Measurements from ENCODE around the gene TMEM169. TPM values are rescaled to one million over a fixed set of nuclear protein-coding genes. Genes with fewer than 3 reads are reported as not detected.
"Not testable (repeated sequence)": the region's sequence is repeated elsewhere in the genome, so short reads cannot be mapped to it uniquely, and the experiment has no call there.

TMEM169 gene
- total RNA-seq, 1 experiment from 2014 or later, result 0.17 TPM

DNA sequence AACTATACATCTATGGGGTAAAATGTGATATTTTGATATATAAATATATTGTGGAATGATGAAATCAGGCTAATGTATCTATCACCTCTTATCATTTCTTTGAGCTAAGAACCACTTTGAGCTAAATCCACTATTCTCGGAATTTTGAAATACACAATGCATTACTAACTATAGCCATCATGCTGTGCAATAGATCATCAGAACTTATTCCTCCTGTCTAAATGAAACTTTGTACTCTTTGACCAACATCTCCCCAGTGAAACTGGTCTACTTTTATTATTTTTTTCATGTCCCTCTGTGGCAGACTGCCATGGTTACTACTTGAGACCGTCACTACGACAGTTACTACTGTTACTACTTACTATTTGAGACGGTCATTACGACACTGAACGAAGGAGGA, 11.5 kb upstream of the TMEM169 start:
- no peak for DNase-seq (ENCODE audit: extremely low read depth, low read depth)

DNA sequence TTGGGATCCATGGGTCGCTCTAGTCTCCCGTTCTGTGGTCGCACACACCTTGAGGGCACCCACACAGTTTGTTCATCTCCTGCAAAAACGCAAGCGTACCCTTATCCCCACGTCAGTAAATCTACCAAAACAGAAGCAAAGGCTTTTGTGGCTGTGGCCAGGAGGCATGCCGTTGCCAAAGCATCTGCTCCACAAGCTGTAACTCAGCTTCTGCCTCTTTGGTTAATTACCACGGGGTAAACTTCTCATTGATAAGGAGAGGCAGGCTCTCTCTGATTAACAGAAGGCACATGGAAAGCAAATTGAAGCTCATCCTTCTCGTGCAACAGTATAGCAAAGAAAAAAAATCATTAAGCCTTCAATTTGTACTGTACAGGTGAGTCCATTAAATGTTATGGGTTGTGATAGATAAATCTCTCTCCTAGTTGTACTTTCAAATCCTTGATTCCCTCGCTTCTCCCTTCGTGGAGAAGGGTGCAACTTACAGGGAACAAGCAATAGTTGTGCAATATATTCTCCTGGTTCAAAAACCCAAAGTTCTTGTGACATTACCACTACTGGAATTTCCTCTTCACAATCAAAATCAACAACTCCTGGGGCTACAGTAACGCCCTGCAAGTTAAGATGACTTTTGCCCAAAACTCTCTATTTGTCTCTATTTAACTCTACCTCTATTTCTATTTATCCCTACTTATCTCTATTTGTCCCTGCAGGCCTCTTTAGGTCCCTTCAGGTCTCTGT, 10.4 kb upstream of the TMEM169 start:
- DNase-seq (ENCODE audit: extremely low read depth, low read depth), result no peak

DNA sequence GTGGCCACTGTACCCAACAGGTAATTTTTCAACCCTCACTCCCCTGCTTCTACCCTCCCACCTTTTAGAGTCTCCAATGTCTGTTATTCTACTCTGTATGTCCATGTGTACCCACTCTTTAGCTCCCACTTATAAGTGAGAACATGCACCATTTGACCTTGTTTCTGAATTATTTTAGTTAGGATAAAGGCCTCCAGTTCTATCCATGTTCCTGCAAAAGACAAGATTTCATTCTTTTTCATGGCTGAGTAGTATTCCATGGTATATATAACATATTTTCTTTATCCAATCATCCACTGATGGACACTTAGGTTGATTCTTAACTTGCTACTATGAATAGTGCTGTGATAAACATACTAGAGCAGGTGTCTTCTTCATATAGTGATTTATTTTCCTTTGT, 9.2 kb upstream of the TMEM169 start:
- DNase-seq (ENCODE audit: extremely low read depth, low read depth), result no peak

DNA sequence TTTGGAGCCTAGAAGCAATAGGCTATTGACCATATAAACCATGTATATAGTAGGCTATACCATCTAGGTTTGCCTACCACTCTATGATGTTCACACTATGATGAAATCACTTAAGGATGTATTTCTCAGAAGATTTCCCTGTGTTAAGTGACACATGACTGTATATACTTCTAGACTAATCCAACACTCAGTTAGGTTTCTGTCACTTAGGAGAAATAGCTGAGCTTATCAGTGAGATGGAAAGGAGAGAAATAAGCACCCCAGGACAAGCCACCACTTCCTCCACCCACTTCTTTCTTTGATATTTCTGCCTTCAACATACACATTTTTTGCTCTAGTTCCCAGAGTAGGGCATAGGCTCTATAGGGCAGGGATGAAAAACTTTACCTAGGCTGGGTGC, 7.9 kb upstream of the TMEM169 start:
- no peak for DNase-seq (ENCODE audit: extremely low read depth, low read depth)

DNA sequence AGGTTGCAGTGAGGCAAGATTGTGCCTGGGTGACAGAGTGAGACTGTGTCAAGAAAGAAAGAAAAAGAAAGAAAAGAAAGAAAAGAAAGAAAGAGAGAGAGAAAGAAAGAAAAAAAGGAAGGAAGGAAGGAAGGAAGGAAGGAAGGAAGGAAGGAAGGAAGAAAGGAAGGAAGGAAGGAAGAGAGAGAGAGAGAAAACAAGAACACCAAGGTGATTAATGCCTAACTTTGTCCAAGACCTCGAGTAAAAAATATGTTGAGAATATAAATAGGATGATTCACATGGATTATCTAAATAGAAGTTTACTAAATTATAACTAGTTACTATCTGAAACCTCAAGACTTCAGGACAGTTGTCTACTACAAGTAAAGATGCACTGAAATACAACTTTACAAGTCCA, 7.3 kb upstream of the TMEM169 start:
- DNase-seq (ENCODE audit: extremely low read depth, low read depth), result no peak

DNA sequence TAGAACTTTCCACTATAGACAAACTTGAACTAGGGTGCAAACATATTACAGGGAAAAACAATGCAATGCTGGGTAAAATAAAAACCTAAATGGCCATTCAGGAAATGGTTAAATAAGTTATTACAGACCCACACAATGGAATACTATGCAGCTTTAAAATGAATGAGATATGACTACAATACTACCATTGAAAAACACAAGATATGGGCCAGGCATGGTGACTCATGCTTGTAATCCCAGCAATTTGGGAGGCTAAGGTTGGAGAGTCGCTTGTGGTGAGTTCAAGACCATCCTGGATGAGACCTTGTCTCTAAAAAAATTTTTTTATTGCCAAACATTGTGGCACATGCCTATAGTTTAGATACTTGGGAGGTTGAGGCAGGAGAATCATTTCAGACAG, 6.9 kb upstream of the TMEM169 start:
- DNase-seq (ENCODE audit: extremely low read depth, low read depth), result no peak

DNA sequence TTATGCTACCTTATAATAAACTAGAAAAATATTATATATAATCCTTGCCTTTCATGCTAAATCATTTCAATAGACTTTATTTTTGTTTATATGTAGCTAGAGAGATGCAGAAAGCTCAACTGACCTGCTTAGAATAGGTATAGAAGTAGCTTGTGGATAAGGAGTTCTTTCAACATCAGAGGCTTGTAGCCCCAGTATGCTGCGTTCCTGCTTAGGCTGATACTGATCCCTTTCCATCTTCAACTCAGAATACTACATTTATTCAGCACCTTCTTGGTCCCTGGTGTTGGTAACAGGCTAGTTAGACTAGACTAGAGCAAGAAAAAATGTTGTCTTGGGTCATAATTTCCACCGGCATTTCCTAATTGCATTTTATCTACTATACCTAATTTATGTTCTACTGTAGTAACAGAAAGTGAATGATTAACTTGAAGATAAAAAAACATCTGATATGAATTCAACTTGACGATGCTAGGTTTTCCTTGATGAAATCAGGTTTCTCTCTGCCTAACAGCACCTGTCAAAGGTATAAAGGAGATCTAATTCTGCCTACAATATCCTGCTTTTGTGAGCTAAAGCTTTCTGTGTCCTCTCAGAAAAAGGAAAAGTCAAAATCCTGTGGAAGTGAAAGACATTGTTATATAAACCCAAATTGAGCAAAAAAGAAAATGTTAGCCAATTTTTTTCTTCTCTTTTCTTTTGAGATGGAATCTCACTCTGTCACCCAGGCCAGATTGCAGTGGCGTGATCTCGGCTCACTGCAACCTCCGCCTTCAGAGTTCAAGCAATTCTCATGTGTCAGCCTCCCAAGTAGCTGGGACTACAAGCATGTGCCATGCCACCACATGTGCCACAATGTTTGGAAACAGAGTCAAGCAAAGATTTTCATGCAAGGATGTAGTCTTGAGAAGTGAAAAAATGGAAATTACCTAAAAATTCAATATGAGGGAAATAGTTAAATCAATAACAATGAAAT, 5.9 kb upstream of the TMEM169 start:
- no peak for DNase-seq (ENCODE audit: extremely low read depth, low read depth)

DNA sequence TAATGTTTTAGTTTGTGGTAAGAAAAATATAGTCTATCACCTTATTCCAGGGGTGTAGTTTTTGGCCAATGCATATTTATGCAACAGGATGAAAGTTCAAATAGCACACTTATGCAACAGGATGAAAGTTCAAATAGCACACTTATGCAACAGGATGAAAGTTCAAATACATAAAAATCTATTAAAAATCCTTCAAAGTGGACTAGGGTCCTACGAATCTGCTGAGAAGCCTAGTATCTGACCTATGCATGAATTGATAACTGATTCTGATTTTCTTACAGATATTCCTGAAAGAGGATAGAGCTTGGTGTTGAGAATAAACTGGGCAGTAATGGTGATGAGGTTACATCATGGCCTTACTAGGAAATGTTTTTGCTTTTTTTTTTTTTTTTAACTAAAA, 2.9 kb upstream of the TMEM169 start:
- DNase-seq (ENCODE audit: extremely low read depth, low read depth), result peak; percentile 11

DNA sequence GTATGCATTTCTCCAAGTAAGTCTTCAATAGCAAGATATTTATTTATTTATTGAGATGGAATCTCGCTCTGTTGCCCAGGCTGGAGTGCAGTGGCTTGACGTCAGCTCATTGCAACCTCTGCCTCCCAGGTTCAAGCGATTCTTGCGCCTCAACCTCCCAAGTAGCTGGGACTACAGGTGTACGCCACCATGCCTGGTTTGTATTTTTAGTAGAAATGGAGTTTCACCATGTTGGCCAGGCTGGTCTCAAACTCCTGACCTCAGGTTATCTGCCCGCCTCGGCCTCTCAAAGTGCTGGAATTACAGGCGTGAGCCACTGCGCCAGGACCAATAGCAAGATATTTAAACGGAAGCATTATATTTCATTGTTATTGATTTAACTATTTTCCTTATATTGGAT, 1.7 kb upstream of the TMEM169 start:
- DNase-seq (ENCODE audit: extremely low read depth, low read depth), result not testable (repeated sequence)

DNA sequence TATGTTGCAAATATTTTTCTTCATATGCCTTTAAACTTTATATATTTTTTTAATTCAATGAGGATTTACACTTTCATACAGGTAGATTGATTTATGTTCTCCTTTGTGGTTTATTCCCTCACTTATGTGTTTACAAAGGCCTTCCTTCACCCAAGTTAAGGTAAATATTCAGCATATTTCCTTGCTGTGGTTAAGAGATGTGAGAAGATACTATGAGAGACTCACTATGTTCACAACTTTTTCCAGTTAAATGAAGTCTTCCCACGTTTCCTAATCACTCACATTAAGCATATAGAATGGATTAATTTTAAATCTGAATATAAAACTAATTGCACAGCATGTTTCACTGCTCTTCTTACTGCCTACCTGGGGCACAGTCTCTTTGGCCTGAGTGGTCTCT, 707 bp upstream of the TMEM169 start:
- DNase-seq (ENCODE audit: extremely low read depth, low read depth), result no peak

DNA sequence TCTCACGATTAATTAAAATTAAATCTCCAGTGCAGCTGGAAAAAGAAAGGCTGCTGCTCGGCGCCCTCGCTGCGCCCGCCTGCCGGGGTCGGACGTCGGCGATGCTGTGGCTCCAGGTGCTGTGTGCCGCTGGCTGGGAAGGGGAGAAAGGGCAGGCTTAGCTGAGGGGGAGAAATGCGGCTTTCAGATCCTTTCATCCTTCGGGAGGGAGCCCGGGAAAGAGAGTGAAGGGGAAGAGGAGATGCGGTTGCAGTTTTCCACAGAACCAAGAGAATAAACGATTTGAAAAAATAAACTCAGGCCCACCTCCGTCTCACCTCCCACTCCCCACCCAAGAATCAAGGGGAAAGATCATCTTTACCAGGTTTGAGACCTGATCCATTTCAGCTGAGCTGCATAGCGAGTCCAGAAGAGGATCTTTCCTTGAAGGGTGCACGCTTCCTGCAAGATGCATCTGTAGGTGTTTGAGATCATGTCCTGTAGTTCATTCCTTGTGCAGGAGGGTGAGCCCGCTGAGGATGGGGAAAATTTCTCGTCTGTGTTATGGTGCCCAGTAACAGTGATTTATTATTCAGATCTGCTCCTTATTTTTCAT, 495 bp downstream of the TMEM169 start:
- DNase-seq (ENCODE audit: extremely low read depth, low read depth), result no peak

DNA sequence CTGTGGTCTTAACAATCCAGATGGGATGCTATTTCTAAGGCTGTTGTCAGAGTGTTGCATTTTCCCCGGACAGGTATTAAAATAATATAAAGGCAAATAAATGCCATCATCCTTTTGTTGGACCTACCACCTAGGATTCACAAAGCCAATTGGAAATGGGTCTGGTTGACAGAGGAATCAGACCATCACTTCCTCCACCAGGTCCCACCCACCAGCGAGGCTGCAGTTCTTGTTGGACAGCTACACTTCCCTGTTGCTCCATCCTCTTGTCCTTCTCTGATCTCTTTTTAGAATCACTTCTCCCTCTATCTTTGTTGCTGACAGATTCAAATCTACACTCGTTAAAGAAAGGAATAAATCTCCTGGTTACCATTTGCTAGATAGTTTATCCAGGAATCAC, 1.1 kb downstream of the TMEM169 start:
- DNase-seq (ENCODE audit: extremely low read depth, low read depth), result no peak

DNA sequence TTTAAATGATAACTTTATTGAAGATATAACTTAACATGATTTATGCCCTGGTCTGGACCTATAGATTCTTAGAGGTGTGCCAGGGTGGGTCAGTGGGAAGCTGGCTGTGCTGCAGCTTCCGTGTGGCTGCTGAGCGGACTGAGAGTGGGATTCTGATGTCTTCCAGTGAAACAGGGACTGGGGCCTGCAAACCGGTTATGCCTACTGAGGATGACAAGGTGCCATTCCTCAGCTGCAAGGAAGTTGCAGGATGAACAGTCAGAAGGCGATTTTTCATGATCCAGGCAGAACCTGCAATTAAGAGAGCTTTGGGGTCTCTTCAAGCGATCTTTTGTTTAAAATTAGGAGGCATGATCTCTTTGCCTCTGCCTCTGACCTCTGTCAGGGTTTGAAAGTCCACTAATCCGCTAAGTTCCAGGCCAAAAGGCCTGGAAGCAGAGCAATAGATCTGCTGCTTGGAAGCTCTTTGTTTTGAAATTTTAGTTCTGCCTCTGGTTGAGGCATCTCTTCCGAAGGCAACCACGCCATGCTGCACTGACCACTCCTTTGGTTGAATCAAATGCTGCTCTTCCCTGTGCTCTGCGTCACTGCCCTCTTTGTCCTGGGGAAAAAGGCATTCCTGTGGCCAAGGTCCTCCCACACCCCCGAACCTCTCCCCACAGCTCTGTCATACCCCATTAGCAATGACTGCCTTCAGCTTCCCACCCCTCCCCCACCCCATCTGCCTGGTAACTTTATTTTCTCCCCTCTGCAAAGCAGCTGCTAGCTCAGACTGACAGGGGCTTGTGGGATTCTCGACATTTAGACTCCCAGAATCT, 2.0 kb downstream of the TMEM169 start:
- no peak for DNase-seq (ENCODE audit: extremely low read depth, low read depth)

DNA sequence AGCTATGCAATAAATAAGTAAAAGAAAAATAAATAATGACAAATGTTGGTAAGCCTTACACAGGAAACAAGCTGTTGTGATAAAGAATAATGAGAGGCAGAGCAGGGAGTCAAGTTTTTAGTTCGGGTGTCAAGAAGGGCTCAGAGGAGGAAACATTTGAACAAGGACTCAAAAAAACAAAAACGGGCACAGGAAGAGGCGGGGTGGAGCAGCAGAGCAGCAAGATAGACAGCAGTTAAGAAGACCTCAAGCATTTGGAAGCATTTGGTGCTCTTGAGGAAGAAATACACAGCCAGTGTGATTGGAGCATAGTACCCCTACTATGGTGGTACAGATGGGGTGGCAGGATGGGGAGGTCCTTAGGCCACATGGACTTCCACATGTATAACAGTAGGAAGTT, 2.8 kb downstream of the TMEM169 start:
- DNase-seq (ENCODE audit: extremely low read depth, low read depth), result no peak

DNA sequence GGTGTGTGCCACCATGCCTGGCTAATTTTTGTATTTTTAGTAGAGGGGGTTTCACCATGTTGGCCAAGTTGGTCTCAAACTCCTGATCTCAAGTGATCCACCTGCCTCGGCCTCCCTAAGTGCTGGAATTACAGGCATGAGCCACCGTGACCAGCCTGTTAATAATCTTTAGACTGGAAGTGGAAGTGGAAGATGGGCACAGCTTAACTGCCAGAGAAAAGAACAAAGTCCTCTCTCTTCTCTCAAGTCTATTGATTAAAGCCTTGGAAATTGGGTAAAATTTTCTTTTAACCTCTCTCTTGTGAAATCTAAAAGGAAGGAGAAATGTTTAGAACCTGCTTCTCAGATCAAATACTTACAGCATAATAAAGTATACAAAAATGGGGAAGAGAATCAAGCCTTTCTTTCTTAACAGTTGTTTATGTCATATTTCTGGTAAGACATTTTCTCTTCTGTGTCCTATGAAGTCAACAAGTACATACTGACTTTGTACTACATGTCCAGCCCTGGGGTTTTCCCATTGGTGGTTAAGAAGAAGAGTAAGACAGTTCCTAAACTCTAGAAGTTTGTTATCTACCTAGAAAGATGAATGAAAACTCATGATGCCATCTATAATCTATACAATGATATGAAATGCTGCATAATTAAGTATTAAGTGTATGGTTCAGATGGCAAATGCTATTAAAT, 4.6 kb downstream of the TMEM169 start:
- no peak for DNase-seq (ENCODE audit: extremely low read depth, low read depth)

DNA sequence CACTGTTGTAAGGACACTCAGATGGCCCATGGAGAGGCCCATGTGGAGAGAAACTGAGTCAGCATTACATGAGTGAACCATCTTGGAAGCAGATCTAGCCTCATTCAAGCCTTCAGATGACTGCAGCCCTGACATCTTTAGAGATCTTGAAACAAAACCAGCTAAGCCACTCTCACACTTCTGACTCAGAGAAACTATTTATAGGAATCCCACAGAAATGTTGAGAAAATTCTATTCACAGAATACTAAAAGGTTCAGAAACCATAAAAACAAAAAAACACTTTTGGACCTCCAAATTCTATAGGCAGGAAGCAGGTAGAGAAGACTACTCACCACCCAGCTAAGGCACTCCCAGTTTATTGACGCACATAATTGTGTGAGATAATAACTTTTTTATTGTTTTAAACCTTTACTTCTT, 8.7 kb downstream of the TMEM169 start:
- DNase-seq (ENCODE audit: extremely low read depth, low read depth), result no peak

DNA sequence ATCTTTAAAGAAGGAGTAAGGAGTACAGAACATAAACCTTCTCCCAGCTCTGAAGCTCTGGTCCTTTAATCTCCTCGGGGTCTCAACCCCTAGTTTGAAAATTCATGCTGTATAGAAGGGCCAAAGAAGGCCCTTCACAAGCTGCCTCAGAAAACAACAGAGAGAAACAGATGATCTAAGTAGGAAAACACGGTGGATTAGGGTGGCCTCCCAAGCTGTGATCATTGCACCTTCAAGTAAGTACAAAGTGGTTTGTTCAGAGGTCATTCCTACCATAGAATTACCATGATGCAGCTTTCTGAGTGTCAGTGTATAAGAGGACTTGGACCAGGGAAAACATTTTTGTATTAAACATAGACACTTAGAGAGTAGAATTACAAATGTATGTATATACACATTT, 10.9 kb downstream of the TMEM169 start:
- DNase-seq (ENCODE audit: extremely low read depth, low read depth), result no peak

DNA sequence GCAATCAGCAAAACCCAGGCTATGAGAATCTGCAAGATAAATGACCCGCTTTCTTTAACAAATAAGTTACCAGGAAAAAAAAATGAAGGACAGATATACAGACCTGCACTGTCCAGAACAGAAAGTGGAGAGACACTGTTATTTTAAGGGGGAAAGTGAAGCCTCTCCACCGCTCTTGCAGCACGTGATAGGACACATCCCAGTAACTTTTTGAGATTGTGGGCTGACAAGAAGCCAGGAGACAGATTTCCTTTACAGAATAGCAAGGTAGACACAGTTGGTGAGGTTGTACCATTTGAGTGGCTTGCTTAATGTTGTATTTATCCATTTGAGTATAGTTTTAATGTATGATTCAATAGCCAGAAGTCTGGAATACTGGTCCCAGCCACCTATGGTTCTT, 13.0 kb downstream of the TMEM169 start:
- DNase-seq (ENCODE audit: extremely low read depth, low read depth), result no peak

DNA sequence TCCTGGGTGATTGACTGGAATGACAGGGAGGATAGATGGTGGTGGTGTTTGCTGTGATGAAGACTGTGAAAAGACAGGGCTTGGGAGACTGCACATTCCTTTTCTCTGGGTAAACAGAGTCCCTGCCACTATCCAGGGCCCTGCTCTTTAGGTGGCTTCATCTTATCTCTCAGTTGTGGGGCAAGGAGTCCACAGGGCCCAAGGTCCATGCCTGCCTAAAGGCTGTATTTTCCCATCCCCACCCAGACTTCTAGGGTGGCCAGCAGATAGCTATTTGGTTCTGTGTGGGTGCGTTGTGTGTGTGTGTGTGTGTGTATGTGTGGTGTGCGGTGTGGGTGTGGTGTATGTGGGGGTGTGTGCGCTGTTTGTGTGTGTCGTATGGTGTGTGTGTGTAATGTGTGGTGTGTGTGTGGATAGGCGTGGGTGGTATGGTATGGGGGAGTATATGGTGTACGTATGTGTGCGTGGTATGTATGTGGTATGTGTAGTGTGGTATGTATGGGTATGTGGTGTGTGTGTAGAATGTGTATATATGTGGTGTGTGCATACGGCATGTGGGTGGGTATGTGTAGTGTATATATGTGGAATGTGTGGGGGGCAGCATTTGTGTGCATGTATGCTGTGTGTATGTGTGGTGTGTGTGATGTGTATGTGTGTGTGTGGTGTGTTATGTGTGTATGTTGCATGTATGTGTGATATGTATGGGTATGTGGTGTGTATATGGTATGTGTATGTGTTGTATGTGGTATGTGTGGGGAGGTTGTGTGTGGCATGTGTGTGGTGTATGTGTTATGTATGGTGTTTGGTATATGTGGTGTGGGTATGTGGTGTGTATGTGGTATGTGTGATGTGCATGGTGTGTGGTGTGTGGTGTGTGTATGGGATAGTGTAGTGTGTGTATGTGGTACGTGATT, 17.0 kb downstream of the TMEM169 start:
- no peak for DNase-seq (ENCODE audit: extremely low read depth, low read depth)
